WTC11 (cell line): ENCODE measurements around the gene EHD3. TPM values are rescaled to one million over a fixed set of nuclear protein-coding genes. Genes with fewer than 3 reads are reported as not detected.

Source experiments
- ATAC-seq: fragments of 200-7000 bp; cut with Tn5 transposase; 2 replicates; pipeline ENCODE4 v1.10.0; 2021; ENCODE audit warnings: mild to moderate bottlenecking, moderate library complexity
- CTCF ChIA-PET: fragments of 300-600 bp; sonication (Branson Sonifier 250); formaldehyde crosslinking; loops from one replicate; lab custom pipeline; 2021; ENCODE audit warnings: antibody characterized with exemption; lab: Charles Lee
- POLR2A ChIA-PET: fragments of 350-600 bp; sonication (Branson Sonifier 250); formaldehyde crosslinking; loops from one replicate; lab custom pipeline; 2021; ENCODE audit warnings: antibody characterized with exemption; lab: Charles Lee
- DNase-seq: peaks from one replicate; pipeline ENCODE4 v3.0.0; 2021; ENCODE audit warnings: low spot score
- H3K27ac Mint-ChIP-seq: 2 replicates; pipeline ENCODE4 v1.8.0; 2021; ENCODE audit warnings: mixed read lengths
- H3K27me3 Mint-ChIP-seq: 2 replicates; pipeline ENCODE4 v1.8.0; 2021; ENCODE audit warnings: low read depth, mild to moderate bottlenecking, moderate library complexity, mixed read lengths
- H3K36me3 Mint-ChIP-seq: 2 replicates; pipeline ENCODE4 v1.8.0; 2021; ENCODE audit warnings: mixed read lengths
- H3K4me1 Mint-ChIP-seq: 2 replicates; pipeline ENCODE4 v1.8.0; 2022; ENCODE audit warnings: mixed read lengths
- H3K4me3 Mint-ChIP-seq: 2 replicates; pipeline ENCODE4 v1.8.0; 2021; ENCODE audit warnings: mild to moderate bottlenecking, moderate library complexity, mixed read lengths
- H3K9me3 Mint-ChIP-seq: 2 replicates; pipeline ENCODE4 v1.8.0; 2021; ENCODE audit warnings: mixed read lengths
- CREB1 ChIP-seq: sonication (generic); formaldehyde crosslinking; IDR thresholded peaks from 2 replicates; pipeline ENCODE4 v1.8.0; 2023; ENCODE audit warnings: mild to moderate bottlenecking, missing genetic modification reagents
- FOXJ3 ChIP-seq: sonication (generic); formaldehyde crosslinking; IDR thresholded peaks from 2 replicates; pipeline ENCODE4 v1.9.0; 2021; ENCODE audit warnings: missing genetic modification reagents, mild to moderate bottlenecking, borderline replicate concordance
- FOXK1 ChIP-seq: sonication (generic); formaldehyde crosslinking; IDR thresholded peaks from 2 replicates; pipeline ENCODE4 v1.8.0; 2022; ENCODE audit warnings: mild to moderate bottlenecking, moderate library complexity, missing genetic modification reagents
- GRHL2 ChIP-seq: fragments of 250-450 bp; sonication (Bioruptor Pico); IDR thresholded peaks from 2 replicates; pipeline ENCODE4 v1.8.0; 2022; ENCODE audit warnings: mild to moderate bottlenecking, moderate library complexity; ENCODE audit not compliant: insufficient replicate concordance, severe bottlenecking
- NFATC4 ChIP-seq: fragments of 250-450 bp; sonication (Bioruptor Pico); IDR thresholded peaks from 2 replicates; pipeline ENCODE4 v1.9.0; 2021; ENCODE audit warnings: mild to moderate bottlenecking
- NFYB ChIP-seq: sonication (generic); formaldehyde crosslinking; conservative IDR thresholded peaks from 2 replicates; pipeline ENCODE4 v1.8.0; 2022; ENCODE audit warnings: low read depth, missing genetic modification reagents
- ZNF232 ChIP-seq: sonication (generic); formaldehyde crosslinking; IDR thresholded peaks from 2 replicates; pipeline ENCODE4 v1.8.0; 2022; ENCODE audit warnings: mild to moderate bottlenecking, missing genetic modification reagents
- ZNF317 ChIP-seq: sonication (generic); formaldehyde crosslinking; IDR thresholded peaks from 2 replicates; pipeline ENCODE4 v1.8.1; 2023; ENCODE audit warnings: low read depth, mild to moderate bottlenecking, moderate library complexity, missing genetic modification reagents, borderline replicate concordance
- total RNA-seq: library from RNA; stranded (reverse); gene quantifications from 3 replicates; pipeline ENCODE4 v1.2.3, GENCODE V29; 2021
- TF ChIP-seq, protein P1 (sequence below): fragments of 250-450 bp; sonication (Bioruptor Pico); IDR thresholded peaks from 2 replicates; pipeline ENCODE4 v1.9.0; 2021; ENCODE audit warnings: mild to moderate bottlenecking, borderline replicate concordance
- TF ChIP-seq, protein P2 (sequence below): sonication (generic); formaldehyde crosslinking; IDR thresholded peaks from 2 replicates; pipeline ENCODE4 v1.8.0; 2022; ENCODE audit warnings: missing genetic modification reagents
- TF ChIP-seq, protein P3 (sequence below): sonication (generic); formaldehyde crosslinking; IDR thresholded peaks from 2 replicates; pipeline ENCODE4 v1.8.1; 2022; ENCODE audit warnings: mild to moderate bottlenecking, moderate library complexity, missing genetic modification reagents
- TF ChIP-seq, protein P4 (sequence below): sonication (generic); formaldehyde crosslinking; IDR thresholded peaks from 2 replicates; pipeline ENCODE4 v1.8.0; 2022; ENCODE audit warnings: mild to moderate bottlenecking, missing genetic modification reagents

Gene EHD3
- total RNA-seq, 1 experiment from 2014 or later = 10.0 TPM

DNA sequence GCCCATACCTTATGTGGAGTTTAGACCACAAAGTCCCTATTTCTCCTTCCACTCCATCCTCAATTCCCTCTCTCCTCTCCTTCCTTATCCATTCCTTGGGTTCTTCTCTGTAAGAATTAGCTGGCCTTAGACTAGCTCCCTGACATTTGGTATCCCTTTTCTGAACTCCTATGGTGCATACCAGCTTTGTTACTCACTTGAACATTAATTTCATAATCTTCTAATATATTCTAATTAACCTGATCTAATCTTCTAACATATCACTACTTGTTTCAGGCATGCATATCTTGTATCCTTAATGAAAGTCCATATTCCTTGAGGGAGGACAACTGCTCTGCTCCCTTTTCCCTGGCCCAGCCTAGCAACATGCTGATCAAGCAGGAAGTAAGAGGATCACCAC is 66.4 kb downstream of the EHD3 start (continued):
- TF ChIP-seq CREB1 (CRISPR knock-in tag) = no peak
- TF ChIP-seq, all 79 proteins: peak for 0

DNA sequence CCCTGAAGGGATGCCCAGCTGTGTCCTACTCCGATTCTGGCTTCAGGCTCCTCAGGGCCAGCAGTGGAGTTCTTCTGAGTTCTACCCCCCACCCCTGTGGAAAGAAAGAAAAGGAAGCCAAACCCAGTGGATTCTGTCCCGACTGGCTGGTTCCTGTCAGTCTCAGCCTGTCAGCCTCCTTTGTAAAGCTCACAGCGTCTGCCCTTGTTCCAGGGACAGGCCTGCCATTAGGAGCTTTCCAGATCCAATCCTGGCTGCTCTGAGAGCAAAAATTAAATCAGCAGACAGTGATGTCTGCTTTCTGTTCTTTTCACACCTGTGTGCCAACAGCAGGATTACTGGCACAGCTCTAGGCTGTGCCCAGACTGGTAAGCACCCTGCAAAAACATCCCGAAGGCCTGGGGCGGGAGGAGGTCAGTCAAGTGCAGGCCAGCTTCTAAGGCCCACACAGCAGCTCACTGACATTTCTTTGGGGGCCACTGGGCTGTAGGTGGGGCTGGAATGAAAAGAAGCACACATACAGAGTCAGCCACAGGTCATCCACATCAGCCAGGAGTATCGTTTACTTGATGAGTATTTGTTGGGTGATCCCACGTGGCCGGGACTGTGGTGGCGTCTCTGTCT is 69.1 kb downstream of the EHD3 start:
- no peak overlapping the region for H3K27ac Mint-ChIP-seq
- peaks cover 14% of the 10 kb centered on the region for H3K9me3 Mint-ChIP-seq
- peaks cover 20% of the 10 kb centered on the region for H3K4me1 Mint-ChIP-seq
- TF ChIP-seq, protein P1, sequence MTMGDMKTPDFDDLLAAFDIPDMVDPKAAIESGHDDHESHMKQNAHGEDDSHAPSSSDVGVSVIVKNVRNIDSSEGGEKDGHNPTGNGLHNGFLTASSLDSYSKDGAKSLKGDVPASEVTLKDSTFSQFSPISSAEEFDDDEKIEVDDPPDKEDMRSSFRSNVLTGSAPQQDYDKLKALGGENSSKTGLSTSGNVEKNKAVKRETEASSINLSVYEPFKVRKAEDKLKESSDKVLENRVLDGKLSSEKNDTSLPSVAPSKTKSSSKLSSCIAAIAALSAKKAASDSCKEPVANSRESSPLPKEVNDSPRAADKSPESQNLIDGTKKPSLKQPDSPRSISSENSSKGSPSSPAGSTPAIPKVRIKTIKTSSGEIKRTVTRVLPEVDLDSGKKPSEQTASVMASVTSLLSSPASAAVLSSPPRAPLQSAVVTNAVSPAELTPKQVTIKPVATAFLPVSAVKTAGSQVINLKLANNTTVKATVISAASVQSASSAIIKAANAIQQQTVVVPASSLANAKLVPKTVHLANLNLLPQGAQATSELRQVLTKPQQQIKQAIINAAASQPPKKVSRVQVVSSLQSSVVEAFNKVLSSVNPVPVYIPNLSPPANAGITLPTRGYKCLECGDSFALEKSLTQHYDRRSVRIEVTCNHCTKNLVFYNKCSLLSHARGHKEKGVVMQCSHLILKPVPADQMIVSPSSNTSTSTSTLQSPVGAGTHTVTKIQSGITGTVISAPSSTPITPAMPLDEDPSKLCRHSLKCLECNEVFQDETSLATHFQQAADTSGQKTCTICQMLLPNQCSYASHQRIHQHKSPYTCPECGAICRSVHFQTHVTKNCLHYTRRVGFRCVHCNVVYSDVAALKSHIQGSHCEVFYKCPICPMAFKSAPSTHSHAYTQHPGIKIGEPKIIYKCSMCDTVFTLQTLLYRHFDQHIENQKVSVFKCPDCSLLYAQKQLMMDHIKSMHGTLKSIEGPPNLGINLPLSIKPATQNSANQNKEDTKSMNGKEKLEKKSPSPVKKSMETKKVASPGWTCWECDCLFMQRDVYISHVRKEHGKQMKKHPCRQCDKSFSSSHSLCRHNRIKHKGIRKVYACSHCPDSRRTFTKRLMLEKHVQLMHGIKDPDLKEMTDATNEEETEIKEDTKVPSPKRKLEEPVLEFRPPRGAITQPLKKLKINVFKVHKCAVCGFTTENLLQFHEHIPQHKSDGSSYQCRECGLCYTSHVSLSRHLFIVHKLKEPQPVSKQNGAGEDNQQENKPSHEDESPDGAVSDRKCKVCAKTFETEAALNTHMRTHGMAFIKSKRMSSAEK (CRISPR knock-in tag) = no peak
- no peak for TF ChIP-seq ZNF232 (CRISPR knock-in tag)
- ATAC-seq = no peak
- no peaks in the 10 kb centered on the region for H3K27me3 Mint-ChIP-seq
- ChIA-PET POLR2A (interaction anchor here (0.6 kb wide), 1 partner anchor 1365 kb away, joined by 4 read pairs; no protein-coding TSS in a partner anchor), CTCF (no interaction called here)
- H3K4me3 Mint-ChIP-seq = no peak overlapping the region
- H3K36me3 Mint-ChIP-seq = no peaks in the 10 kb centered on the region
- no peak for DNase-seq

DNA sequence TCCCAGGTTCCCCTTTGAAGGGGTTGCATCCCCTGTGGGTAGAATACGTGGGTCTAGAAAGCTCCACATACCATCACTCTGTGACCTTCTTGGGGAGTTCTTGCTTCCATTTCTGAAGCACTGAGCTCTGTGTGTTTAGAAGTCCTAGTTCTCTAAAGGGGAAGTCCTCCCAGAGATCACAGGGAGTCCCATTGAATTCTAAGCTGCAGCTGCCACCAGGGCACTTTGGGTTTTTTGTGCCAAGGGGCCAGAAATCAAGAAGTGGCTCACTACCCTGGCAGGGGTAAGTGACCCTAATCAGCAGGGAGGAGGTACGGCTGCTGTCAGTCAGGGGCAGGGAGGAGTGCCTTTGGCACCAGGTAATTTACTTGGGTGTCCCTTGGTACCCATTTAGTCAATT is 70.9 kb downstream of the EHD3 start:
- DNase-seq = no peak
- Mint-ChIP-seq H3K4me1 (peaks cover 10% of the 10 kb centered on the region), H3K9me3 (peaks cover 31% of the 10 kb centered on the region), H3K36me3 (peaks cover 8% of the 10 kb centered on the region), H3K27ac (no peak overlapping the region), H3K27me3 (no peaks in the 10 kb centered on the region), H3K4me3 (no peak overlapping the region)
- ATAC-seq = no peak
- ChIA-PET POLR2A (interaction anchor here (1.2 kb wide), 1 partner anchor 14 kb away, joined by 3 read pairs; no protein-coding TSS in a partner anchor), CTCF (no interaction called here)
- TF ChIP-seq, protein P2, sequence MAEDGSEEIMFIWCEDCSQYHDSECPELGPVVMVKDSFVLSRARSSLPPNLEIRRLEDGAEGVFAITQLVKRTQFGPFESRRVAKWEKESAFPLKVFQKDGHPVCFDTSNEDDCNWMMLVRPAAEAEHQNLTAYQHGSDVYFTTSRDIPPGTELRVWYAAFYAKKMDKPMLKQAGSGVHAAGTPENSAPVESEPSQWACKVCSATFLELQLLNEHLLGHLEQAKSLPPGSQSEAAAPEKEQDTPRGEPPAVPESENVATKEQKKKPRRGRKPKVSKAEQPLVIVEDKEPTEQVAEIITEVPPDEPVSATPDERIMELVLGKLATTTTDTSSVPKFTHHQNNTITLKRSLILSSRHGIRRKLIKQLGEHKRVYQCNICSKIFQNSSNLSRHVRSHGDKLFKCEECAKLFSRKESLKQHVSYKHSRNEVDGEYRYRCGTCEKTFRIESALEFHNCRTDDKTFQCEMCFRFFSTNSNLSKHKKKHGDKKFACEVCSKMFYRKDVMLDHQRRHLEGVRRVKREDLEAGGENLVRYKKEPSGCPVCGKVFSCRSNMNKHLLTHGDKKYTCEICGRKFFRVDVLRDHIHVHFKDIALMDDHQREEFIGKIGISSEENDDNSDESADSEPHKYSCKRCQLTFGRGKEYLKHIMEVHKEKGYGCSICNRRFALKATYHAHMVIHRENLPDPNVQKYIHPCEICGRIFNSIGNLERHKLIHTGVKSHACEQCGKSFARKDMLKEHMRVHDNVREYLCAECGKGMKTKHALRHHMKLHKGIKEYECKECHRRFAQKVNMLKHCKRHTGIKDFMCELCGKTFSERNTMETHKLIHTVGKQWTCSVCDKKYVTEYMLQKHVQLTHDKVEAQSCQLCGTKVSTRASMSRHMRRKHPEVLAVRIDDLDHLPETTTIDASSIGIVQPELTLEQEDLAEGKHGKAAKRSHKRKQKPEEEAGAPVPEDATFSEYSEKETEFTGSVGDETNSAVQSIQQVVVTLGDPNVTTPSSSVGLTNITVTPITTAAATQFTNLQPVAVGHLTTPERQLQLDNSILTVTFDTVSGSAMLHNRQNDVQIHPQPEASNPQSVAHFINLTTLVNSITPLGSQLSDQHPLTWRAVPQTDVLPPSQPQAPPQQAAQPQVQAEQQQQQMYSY (CRISPR knock-in tag) = no peak
- no peak for TF ChIP-seq ZNF317 (CRISPR knock-in tag)
- no peak for TF ChIP-seq GRHL2 (CRISPR knock-in tag)
- TF ChIP-seq, protein P3, sequence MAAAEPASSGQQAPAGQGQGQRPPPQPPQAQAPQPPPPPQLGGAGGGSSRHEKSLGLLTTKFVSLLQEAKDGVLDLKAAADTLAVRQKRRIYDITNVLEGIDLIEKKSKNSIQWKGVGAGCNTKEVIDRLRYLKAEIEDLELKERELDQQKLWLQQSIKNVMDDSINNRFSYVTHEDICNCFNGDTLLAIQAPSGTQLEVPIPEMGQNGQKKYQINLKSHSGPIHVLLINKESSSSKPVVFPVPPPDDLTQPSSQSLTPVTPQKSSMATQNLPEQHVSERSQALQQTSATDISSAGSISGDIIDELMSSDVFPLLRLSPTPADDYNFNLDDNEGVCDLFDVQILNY (CRISPR knock-in tag) = no peak
- TF ChIP-seq, protein P4, sequence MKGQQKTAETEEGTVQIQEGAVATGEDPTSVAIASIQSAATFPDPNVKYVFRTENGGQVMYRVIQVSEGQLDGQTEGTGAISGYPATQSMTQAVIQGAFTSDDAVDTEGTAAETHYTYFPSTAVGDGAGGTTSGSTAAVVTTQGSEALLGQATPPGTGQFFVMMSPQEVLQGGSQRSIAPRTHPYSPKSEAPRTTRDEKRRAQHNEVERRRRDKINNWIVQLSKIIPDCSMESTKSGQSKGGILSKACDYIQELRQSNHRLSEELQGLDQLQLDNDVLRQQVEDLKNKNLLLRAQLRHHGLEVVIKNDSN = no peak
- TF ChIP-seq NFATC4 (CRISPR knock-in tag) = no peak
- no peak for TF ChIP-seq NFYB (CRISPR knock-in tag)
- TF ChIP-seq FOXK1 = no peak
- no peak for TF ChIP-seq FOXJ3 (CRISPR knock-in tag)
